Neutrophil (primary cell): ENCODE measurements around the gene RGS8.

Experiments used
- H3K27ac ChIP-seq: fragments of 200-600 bp; sonication (generic); 2 replicates; pipeline ENCODE4 v1.5.1; 2016; ENCODE audit warnings: mild to moderate bottlenecking, moderate library complexity
- H3K27me3 ChIP-seq: fragments of 200-600 bp; sonication (generic); 2 replicates; pipeline ENCODE4 v1.6.0; 2016; ENCODE audit warnings: mild to moderate bottlenecking
- H3K36me3 ChIP-seq: fragments of 200-600 bp; sonication (generic); 2 replicates; pipeline ENCODE4 v1.5.1; 2017
- H3K4me1 ChIP-seq, 2 experiments: fragments of 200-600 bp in 1 of 2; sonication (generic) in 1 of 2; 1 replicate in 1 of 2; 2 replicates in 1 of 2; pipeline versions ENCODE4 v1.5.1 to v1.6.1; 2013 to 2016; ENCODE audit warnings: low read depth in 1 of 2, low read length in 1 of 2, mild to moderate bottlenecking in 1 of 2, moderate library complexity in 1 of 2; ENCODE audit not compliant: control insufficient read depth in 1 of 2, insufficient read depth in 1 of 2
- H3K4me3 ChIP-seq, 2 experiments: fragments of 200-600 bp in 1 of 2; sonication (generic) in 1 of 2; 1 replicate in 1 of 2; 2 replicates in 1 of 2; pipeline ENCODE4 v1.5.1; 2013 to 2016; ENCODE audit warnings: low read depth in 1 of 2, low read length in 1 of 2, mild to moderate bottlenecking in 1 of 2, moderate library complexity in 1 of 2
- H3K9me3 ChIP-seq: fragments of 200-600 bp; sonication (generic); 2 replicates; pipeline ENCODE4 v1.5.1; 2016
- CTCF ChIP-seq: fragments of 200-600 bp; sonication (generic); IDR thresholded peaks from 2 replicates; pipeline ENCODE4 v1.5.1; 2016; ENCODE audit warnings: antibody characterized with exemption

Gene RGS8

GRCh38 chr1:182646739-182647138 is 37.6 kb downstream of the RGS8 start:
- Histone ChIP-seq H3K4me1 (no peaks in the 10 kb centered on the region), H3K9me3 (no peaks in the 10 kb centered on the region), H3K4me3 (no peak overlapping the region), H3K27ac (no peak overlapping the region), H3K36me3 (no peaks in the 10 kb centered on the region), H3K27me3 (no peaks in the 10 kb centered on the region)
- TF ChIP-seq CTCF = no peak

GRCh38 chr1:182644886-182645285 is 39.5 kb downstream of the RGS8 start:
- no peak for TF ChIP-seq CTCF
- H3K9me3 ChIP-seq = no peaks in the 10 kb centered on the region
- H3K4me1 ChIP-seq = no peaks in the 10 kb centered on the region

GRCh38 chr1:182643699-182644098 is 40.7 kb downstream of the RGS8 start:
- Histone ChIP-seq H3K9me3 (no peaks in the 10 kb centered on the region), H3K36me3 (no peaks in the 10 kb centered on the region), H3K27me3 (peaks cover 3% of the 10 kb centered on the region), H3K4me1 (no peaks in the 10 kb centered on the region), H3K27ac (no peak overlapping the region), H3K4me3 (no peak overlapping the region)
- TF ChIP-seq CTCF = no peak

More at GRCh38 chr1:182644886-182645285, 39.5 kb downstream of the RGS8 start:
- Histone ChIP-seq H3K27ac (no peak overlapping the region), H3K36me3 (no peaks in the 10 kb centered on the region), H3K27me3 (no peaks in the 10 kb centered on the region), H3K4me3 (no peak overlapping the region)

GRCh38 chr1:182642461-182642860 is 41.9 kb downstream of the RGS8 start:
- H3K36me3 ChIP-seq = no peaks in the 10 kb centered on the region
- H3K27ac ChIP-seq = no peak overlapping the region
- H3K27me3 ChIP-seq = peaks cover 7% of the 10 kb centered on the region
- no peaks in the 10 kb centered on the region for H3K4me1 ChIP-seq
- TF ChIP-seq CTCF = no peak
- H3K4me3 ChIP-seq = no peak overlapping the region
- H3K9me3 ChIP-seq = no peaks in the 10 kb centered on the region

- Histone ChIP-seq H3K27me3 (peaks cover 7% of the 10 kb centered on the region), H3K9me3 (no peaks in the 10 kb centered on the region), H3K4me1 (no peaks in the 10 kb centered on the region), H3K27ac (no peak overlapping the region), H3K36me3 (no peaks in the 10 kb centered on the region), H3K4me3 (no peak overlapping the region)
- TF ChIP-seq CTCF = no peak
Observed at GRCh38 chr1:182641561-182641960, 42.8 kb downstream of the RGS8 start.

- H3K9me3 ChIP-seq = no peaks in the 10 kb centered on the region
- no peaks in the 10 kb centered on the region for H3K36me3 ChIP-seq
- no peak for TF ChIP-seq CTCF
- H3K4me3 ChIP-seq = no peak overlapping the region
- H3K27me3 ChIP-seq = peaks cover 7% of the 10 kb centered on the region
- no peaks in the 10 kb centered on the region for H3K4me1 ChIP-seq
- H3K27ac ChIP-seq = no peak overlapping the region
Observed at GRCh38 chr1:182639330-182639729, 45.1 kb downstream of the RGS8 start.
